Measurements from ENCODE around the gene SNAP91.

DNA sequence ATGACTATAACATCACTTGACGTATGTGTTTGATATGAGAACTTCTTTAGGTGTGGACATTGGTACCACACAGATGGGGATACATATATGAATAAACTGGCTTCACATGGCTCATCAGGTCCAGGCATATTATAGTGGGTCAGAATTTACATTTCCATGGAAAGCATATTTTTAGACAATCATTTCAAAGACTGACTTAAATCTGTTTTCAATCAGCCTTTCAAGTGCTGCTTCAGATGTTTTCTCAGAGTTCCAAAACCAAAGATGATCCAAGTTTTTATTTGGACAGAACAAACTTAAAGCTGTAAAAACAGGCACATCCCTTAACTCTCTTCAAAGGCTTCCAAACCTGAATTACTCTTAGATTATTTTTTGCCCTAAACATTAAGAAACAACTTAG, 108.4 kb downstream of the SNAP91 start:
- TF ChIP-seq, protein P1, sequence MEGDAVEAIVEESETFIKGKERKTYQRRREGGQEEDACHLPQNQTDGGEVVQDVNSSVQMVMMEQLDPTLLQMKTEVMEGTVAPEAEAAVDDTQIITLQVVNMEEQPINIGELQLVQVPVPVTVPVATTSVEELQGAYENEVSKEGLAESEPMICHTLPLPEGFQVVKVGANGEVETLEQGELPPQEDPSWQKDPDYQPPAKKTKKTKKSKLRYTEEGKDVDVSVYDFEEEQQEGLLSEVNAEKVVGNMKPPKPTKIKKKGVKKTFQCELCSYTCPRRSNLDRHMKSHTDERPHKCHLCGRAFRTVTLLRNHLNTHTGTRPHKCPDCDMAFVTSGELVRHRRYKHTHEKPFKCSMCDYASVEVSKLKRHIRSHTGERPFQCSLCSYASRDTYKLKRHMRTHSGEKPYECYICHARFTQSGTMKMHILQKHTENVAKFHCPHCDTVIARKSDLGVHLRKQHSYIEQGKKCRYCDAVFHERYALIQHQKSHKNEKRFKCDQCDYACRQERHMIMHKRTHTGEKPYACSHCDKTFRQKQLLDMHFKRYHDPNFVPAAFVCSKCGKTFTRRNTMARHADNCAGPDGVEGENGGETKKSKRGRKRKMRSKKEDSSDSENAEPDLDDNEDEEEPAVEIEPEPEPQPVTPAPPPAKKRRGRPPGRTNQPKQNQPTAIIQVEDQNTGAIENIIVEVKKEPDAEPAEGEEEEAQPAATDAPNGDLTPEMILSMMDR (IDR thresholded peaks at IDR 0.05), result no peak
- TF ChIP-seq POLR2A (IDR thresholded peaks at IDR 0.05) (no peak), EP300 (IDR thresholded peaks at IDR 0.05) (no peak)

Measured in ovary (tissue), 3 donors.